Adipocyte (in vitro differentiated cells): ENCODE measurements around the gene BRAF.
A peak's percentile ranks its signal among the peaks of the same experiment; 100 is the strongest.
"Not testable (repeated sequence)": the region's sequence is repeated elsewhere in the genome, so short reads cannot be mapped to it uniquely, and the experiment has no call there.

Experiments
- DNase-seq: peaks from one replicate; pipeline ENCODE4 v3.0.0-alpha.2; 2015; ENCODE audit warnings: low read depth
- H3K27me3 ChIP-seq: replicated peaks from 2 replicates; pipeline ENCODE4 v1.7.0; 2013; ENCODE audit warnings: mild to moderate bottlenecking, low read length, moderate library complexity; ENCODE audit not compliant: control insufficient read depth, insufficient read depth
- H3K36me3 ChIP-seq: 2 replicates; pipeline ENCODE4 v1.7.0; 2013; ENCODE audit warnings: low read length, mild to moderate bottlenecking, moderate library complexity; ENCODE audit not compliant: control insufficient read depth, insufficient read depth, severe bottlenecking
- H3K4me1 ChIP-seq: 2 replicates; pipeline ENCODE4 v1.7.0; 2013; ENCODE audit warnings: mild to moderate bottlenecking, low read length, moderate library complexity; ENCODE audit not compliant: control insufficient read depth, insufficient read depth
- H3K4me3 ChIP-seq: 2 replicates; pipeline ENCODE4 v1.7.0; 2013; ENCODE audit warnings: mild to moderate bottlenecking, low read length, moderate library complexity
- H3K9ac ChIP-seq: 2 replicates; pipeline ENCODE4 v1.7.0; 2013; ENCODE audit warnings: mild to moderate bottlenecking, low read length, moderate library complexity
- H3K9me3 ChIP-seq: 2 replicates; pipeline ENCODE4 v1.7.0; 2013; ENCODE audit warnings: mild to moderate bottlenecking, low read length, moderate library complexity; ENCODE audit not compliant: control insufficient read depth

The BRAF gene

DNA sequence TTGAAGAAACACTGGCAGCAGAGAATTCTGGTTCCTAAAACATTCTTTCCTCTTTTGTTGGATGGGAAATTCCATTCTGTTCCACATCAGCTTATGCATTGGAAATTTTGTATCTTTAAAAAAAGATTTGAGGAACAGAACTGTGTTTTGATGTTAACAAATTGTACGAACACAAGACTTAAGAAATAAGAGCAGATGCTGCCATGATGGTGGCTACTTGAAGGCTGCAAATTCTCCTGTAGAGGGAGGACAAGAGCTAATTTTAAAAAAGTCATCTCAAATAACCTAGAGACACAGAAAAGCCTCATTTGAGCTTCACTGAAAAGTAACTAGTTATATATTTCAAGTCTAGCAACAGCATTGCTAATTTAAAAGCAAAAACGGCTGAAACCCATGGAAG, 198.4 kb downstream of the BRAF start:
- Histone ChIP-seq H3K9ac (no peak overlapping the region), H3K4me1 (peaks cover 22% of the 10 kb centered on the region), H3K4me3 (no peak overlapping the region), H3K9me3 (no peaks in the 10 kb centered on the region), H3K36me3 (no peaks in the 10 kb centered on the region), H3K27me3 (no peaks in the 10 kb centered on the region)
- peak; percentile 54 for DNase-seq

- H3K9me3 ChIP-seq: no peaks in the 10 kb centered on the region
- no peak for DNase-seq
- H3K4me1 ChIP-seq: peaks cover 19% of the 10 kb centered on the region
- no peaks in the 10 kb centered on the region for H3K27me3 ChIP-seq
- no peaks in the 10 kb centered on the region for H3K36me3 ChIP-seq
- H3K9ac ChIP-seq: no peak overlapping the region
- no peak overlapping the region for H3K4me3 ChIP-seq
Observed at GRCh38 chr7:140724706-140725105, 200.0 kb downstream of the BRAF start.

GRCh38 chr7:140723574-140723973, 201.2 kb downstream of the BRAF start:
- no peak for DNase-seq
- H3K9ac ChIP-seq: no peak overlapping the region
- H3K36me3 ChIP-seq: no peaks in the 10 kb centered on the region
- H3K9me3 ChIP-seq: no peaks in the 10 kb centered on the region
- no peak overlapping the region for H3K4me3 ChIP-seq
- peaks cover 12% of the 10 kb centered on the region for H3K4me1 ChIP-seq
- H3K27me3 ChIP-seq: no peaks in the 10 kb centered on the region

- Histone ChIP-seq H3K9me3 (no peaks in the 10 kb centered on the region), H3K9ac (no peak overlapping the region), H3K36me3 (no peaks in the 10 kb centered on the region), H3K4me3 (no peak overlapping the region), H3K27me3 (no peaks in the 10 kb centered on the region), H3K4me1 (peaks cover 6% of the 10 kb centered on the region)
- no peak for DNase-seq
Observed at GRCh38 chr7:140723006-140723405, 201.7 kb downstream of the BRAF start.

DNA sequence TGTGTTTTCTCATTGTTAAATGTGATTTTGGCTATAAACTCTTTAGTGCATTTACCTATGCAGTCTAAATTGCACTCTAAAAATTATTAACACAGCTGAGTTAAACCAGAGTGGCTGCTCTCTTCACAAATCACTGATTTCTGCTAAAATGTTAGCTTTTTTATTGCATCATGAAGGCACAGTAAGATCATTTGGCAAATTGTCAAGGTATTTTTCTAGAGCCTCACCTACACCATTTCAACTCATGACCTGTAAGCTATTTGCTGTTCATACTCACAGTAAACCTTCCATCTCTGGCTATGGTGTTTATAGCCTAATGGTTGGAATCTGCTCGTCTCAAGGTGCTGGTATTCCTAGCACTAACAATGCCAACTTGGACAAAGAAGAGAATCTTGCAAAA, 202.5 kb downstream of the BRAF start:
- Histone ChIP-seq H3K27me3 (no peaks in the 10 kb centered on the region), H3K4me1 (peaks cover 3% of the 10 kb centered on the region), H3K9ac (no peak overlapping the region), H3K9me3 (no peaks in the 10 kb centered on the region), H3K4me3 (no peak overlapping the region), H3K36me3 (no peaks in the 10 kb centered on the region)
- DNase-seq: no peak

GRCh38 chr7:140719721-140720120, 205.0 kb downstream of the BRAF start:
- Histone ChIP-seq H3K36me3 (peaks cover 4% of the 10 kb centered on the region), H3K4me3 (no peak overlapping the region), H3K9me3 (no peaks in the 10 kb centered on the region), H3K27me3 (no peaks in the 10 kb centered on the region), H3K4me1 (no peaks in the 10 kb centered on the region), H3K9ac (no peak overlapping the region)
- DNase-seq: no peak

DNA sequence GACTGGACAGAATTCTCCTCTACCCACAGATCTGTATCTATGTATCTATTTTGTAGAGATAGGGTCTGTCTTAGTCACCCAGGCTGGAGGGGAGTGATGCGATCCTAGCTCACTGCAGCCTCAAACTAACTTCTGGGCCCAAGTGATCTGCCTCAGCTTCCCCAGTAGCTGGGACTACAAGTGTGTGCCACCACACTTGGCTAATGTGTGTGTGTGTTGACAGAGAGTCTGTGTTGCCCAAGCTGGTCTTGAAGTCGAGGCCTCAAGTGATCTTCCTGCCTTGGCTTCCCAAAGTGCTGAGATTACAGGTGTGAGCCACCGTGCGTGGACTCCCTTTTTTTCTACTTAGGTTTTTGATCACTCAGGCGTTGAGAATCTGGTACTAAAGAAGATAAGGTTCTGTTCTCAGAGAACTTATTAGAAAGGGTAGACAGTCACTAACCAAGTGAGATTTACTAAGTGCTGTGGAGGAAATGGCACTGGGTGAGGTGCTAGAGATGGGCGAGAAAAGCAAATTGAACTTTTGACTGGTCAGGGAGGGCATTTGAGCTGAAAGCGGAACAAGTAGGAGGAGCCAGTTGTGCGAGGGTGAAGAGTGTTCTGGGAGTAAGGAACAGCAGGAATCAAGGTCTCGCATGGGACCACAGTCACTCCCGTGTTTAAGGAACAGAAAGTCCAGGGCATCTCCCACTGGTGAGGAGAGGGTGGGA, 210.2 kb downstream of the BRAF start:
- peaks cover 4% of the 10 kb centered on the region for H3K36me3 ChIP-seq
- H3K9me3 ChIP-seq: no peaks in the 10 kb centered on the region
- no peak overlapping the region for H3K9ac ChIP-seq
- DNase-seq: no peak
- no peaks in the 10 kb centered on the region for H3K4me1 ChIP-seq
- H3K4me3 ChIP-seq: no peak overlapping the region
- H3K27me3 ChIP-seq: no peaks in the 10 kb centered on the region

GRCh38 chr7:140712392-140712791, 212.3 kb downstream of the BRAF start:
- not testable (repeated sequence) for H3K36me3 ChIP-seq, DNase-seq, H3K27me3 ChIP-seq, H3K4me3 ChIP-seq, H3K9ac ChIP-seq, H3K4me1 ChIP-seq, H3K9me3 ChIP-seq

- H3K9me3 ChIP-seq, H3K9ac ChIP-seq, H3K4me1 ChIP-seq, DNase-seq, H3K4me3 ChIP-seq, H3K27me3 ChIP-seq: not testable (repeated sequence)
- peaks cover 23% of the 10 kb centered on the region for H3K36me3 ChIP-seq
Observed at GRCh38 chr7:140708764-140709163, 216.0 kb downstream of the BRAF start.

DNA sequence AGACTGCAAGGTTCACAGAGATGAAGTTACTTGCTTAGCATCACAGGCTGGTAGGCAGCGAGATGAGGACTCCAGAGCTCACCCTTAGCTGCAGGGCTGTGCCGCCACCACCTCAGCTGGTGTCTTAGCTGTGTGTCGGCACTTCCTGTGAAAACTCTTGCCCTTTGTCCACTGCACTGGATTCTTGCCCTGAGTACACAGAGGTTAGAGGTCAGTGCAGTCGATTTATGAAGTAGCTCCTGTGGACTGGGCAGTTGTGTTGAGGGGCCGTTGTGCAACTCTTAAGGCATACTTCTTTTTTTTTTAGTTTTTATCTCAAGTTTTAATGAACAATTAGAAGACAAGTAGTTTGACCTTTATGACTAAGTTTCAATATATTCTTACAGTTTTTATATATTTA, 217.6 kb downstream of the BRAF start:
- H3K4me1 ChIP-seq: no peaks in the 10 kb centered on the region
- H3K9ac ChIP-seq: no peak overlapping the region
- no peak for DNase-seq
- no peaks in the 10 kb centered on the region for H3K9me3 ChIP-seq
- no peaks in the 10 kb centered on the region for H3K27me3 ChIP-seq
- H3K4me3 ChIP-seq: no peak overlapping the region
- H3K36me3 ChIP-seq: peaks cover 31% of the 10 kb centered on the region

GRCh38 chr7:140704205-140704604, 220.5 kb downstream of the BRAF start:
- no peak for DNase-seq
- H3K9ac ChIP-seq: no peak overlapping the region
- H3K4me1 ChIP-seq: no peaks in the 10 kb centered on the region
- no peaks in the 10 kb centered on the region for H3K27me3 ChIP-seq
- no peaks in the 10 kb centered on the region for H3K9me3 ChIP-seq
- peaks cover 31% of the 10 kb centered on the region for H3K36me3 ChIP-seq
- H3K4me3 ChIP-seq: no peak overlapping the region

DNA sequence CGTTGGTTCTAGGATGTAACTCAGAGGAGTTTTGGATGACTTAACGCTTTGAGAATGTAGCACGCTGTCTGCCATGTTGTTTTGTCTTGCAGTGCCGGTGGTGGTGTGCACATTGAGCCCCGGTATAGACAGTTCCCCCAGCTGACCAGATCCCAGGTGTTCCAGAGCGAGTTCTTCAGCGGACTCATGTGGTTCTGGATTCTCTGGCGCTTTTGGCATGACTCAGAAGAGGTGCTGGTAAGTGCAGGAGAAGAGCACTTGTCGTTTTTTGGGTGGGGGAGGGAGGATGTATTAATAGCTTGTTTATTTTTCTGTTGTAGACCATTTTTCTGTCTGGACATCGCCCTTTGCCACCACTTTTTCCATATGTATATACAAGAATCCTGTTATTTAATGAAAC, 222.0 kb downstream of the BRAF start:
- Histone ChIP-seq H3K4me1 (peaks cover 7% of the 10 kb centered on the region), H3K9me3 (no peaks in the 10 kb centered on the region), H3K4me3 (no peak overlapping the region), H3K9ac (no peak overlapping the region), H3K27me3 (no peaks in the 10 kb centered on the region), H3K36me3 (peaks cover 31% of the 10 kb centered on the region)
- DNase-seq: no peak
